Inferior parietal cortex (tissue), 1 donor: Measurements from ENCODE around the gene CACNB4.

Experiments
- DNase-seq: peaks from one replicate; pipeline ENCODE4 v3.0.0-alpha.2; 2016; ENCODE audit errors: extremely low spot score

Gene CACNB4

DNA sequence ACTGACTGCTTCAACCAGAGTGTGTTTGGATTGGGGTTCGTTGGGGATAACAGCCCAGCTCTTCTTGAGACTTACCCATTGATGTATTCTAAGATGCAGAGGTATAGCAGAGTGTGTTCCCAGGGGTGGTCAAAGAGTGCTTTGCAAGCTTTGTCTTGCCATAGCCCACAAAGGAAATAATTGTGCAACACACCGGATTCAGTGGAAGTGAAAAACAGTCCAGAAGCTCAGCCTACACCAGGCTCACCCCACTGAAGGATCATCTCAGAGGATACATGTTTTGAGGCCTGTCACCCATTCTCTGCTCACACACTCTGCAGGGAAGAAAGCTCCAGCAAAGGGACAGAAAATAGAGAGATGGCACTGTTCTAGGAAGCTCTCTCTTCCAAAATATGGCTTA is 9.6 kb downstream of the CACNB4 start:
- DNase-seq = peak; percentile 16

DNA sequence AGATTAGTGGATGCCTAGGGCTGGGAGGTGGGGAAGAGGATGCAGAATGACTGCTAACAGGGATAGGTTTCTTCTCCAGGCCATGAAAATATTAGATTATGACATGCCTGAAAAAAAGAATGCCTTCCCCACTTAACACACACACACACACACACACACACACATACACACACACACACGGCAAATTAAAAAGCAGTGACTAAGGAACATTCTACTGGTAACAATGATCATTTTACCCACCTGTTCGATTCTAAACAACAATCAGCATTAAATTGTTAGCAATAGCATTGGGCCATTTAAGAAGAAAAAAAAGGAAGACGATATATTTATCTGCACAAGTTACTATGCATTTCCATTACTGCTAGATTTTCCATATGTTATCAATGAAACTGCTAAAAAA is 10.8 kb downstream of the CACNB4 start:
- no peak for DNase-seq

DNA sequence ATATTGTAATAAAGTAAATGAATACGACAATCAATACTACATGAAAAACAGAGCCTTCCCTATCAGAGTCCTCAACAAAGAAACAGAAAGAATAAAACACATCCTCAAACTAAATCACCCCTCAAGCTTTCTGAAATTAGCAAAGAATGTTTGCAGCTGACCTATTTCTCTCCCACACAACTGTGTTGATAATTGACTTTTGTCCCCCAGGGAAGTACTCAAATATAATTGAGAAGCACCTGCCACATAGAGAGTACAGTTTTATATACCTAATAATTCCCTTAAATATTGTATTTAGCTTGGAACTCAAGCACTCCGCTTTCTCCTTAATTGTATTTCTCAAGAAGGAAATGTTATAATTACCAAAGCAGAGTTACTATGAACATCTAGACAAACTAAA is 12.6 kb downstream of the CACNB4 start:
- no peak for DNase-seq

DNA sequence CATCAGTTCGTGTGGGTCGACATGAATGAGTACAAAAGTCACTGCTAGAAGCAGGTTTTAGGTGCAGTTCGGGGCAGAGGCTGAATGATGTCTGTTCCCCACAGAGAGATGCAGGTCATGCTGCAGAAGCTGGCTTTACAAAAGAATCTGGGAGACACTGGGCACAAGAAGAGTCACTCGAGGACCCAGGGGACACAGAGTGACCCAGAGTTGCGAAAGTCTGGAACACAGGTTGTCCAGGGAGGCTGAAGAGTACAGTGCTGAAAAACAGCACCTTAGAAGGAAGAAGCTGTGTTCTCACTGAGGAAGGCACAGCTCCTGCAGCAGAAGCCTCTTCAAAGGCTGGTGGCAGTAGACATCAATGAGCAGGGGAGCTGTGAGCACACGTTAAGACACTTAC is 14.8 kb downstream of the CACNB4 start:
- peak; percentile 1 for DNase-seq

DNA sequence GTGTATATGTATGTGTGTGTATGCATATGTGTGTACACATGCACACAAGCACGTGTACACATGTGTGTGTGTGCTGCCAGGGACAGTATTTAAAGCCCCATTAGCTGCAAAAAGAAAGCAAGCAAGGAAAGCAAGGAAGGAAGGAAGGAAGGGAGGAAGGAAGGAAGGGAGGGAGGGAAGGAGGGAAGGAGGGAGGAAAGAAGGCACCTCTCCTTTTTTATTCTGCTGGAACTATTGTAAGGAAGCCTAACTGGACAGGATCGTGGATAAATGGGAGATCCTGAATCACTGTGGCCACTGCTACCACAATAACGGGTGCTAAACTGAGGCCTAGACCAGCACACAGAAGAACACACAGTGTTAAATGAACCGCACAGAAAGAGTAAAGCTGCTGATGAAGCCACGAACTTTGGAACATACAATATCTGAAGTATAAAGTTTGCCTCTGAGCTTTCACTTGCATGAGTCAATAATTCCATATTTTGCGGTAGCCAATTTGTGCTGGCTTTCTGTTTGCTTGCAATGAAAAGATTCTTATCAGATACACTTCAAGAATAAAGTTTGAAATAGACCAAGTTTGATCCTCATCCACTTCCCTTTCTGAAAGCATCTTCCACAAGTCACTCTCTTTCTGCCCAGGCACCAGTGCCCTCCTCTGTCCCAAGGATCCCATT is 15.5 kb downstream of the CACNB4 start:
- DNase-seq = peak; percentile 1

DNA sequence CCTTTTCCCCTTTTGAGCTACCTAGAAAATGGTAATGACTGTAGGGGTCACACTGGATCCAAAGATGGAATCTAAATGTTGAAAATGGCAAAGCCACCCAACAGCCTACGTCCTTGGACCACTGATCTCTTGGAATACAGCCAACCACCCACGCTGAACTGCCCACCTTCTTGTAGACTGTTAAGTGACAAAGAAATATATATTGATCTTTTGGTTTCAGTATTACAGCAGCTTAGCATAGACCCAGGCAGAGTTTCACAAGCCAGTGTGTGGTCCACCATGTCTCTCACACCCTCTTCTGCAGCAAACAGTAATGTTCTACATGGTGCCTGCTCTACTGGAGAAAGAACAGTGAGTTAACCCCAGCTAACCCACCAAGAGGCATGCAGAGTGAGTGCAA is 20.2 kb downstream of the CACNB4 start:
- peak; percentile 2 for DNase-seq

DNA sequence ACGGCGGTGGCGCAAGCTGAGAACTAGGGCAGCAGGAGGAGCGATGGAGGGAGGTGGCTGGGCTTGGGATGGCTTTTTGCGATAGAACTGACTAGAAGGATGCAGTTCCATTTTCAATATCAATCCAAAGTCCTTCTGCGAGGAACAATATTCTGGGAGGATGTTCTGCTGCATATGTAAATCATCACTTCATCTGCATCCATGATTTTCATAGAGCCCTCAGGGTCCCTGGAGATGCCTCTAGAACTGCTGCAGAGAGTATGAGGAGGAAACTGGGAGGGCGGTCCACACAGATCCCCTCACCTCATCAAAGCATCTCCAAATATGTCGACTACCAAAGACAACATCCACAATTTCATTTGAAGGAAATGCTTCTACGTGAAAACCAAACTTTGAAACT is 20.8 kb downstream of the CACNB4 start:
- no peak for DNase-seq

DNA sequence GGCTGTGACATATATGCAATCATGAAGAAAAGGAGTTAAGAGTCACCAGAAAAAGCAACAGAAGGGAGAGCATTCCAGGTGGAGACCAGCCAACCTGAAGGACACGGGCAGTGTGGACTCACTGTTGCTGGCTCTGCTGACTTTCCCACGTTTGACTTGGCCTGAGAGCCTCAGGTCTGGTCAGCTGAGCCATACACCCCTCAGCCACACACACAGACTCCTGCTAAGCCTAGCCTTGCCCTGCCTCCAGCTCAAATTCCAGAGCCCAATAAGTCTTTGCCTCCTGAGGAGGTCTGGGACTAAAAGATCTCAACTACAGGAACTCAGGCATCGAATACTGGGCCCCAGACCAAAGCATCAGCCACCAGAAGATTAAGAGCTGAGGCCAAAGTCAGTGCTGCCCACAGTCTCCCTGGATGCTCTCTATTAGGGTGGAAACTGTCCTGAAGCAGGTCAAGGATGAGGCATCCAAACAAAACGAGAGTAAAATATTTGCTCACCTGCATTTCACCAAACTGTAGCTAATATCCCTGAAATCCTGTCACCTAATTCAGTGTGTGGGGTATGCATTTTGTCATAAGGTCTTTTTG is 23.3 kb downstream of the CACNB4 start:
- no peak for DNase-seq

DNA sequence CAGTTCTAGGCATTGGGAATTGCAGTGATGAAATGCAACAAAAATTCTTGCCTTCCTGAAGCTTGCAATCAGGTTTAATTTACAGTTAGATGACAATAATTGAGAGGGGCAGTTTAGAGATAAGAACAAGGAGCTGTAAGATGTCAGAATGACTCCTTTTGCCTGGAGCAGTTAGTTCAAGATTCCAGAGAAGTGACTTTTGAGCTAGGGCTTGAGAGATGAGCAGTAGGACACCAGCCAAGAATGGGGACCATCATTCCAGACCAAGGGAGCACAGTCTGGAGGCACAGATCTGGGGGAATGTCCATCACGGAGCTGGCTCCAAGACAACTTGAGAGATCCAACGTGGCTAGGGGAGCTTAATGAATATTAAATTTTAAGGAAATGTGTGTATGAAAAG is 26.8 kb downstream of the CACNB4 start:
- DNase-seq = no peak

DNA sequence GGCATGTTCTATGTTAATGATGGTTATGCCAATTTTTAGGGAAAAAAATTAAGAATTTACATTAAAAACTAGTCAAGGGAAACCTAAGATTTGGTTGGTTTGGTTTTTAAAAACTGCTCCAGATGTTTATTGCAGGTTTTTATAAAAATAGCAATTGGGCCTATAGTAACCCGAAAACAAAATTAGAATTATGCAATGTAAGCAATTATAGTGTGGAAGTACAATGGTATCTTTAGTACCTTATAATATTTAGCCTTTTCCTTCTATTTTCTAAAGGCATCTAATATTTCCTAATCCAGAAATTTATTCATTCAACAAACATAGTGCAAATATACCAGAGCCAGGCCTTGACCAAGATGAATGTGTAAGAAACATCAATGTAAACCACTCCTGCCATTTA is 27.3 kb downstream of the CACNB4 start:
- no peak for DNase-seq

DNA sequence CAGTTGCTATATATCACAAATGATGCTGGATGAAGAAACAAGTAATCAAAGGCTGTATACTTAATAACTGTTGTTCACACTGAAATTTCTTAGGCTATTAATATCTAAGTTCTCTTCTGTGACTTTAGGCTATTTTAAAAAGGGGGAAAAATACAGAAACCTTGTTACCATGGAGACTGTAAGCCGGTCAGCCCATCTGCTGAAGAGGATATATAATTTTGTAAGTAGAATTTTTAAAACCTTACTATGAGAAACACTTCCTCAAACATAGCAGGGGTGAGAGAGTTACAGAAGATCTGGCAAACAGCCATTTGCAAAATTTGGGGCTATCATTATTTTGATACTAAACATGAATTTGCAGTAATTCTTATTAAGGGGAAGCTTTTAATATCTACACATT is 27.8 kb downstream of the CACNB4 start:
- DNase-seq = no peak

DNA sequence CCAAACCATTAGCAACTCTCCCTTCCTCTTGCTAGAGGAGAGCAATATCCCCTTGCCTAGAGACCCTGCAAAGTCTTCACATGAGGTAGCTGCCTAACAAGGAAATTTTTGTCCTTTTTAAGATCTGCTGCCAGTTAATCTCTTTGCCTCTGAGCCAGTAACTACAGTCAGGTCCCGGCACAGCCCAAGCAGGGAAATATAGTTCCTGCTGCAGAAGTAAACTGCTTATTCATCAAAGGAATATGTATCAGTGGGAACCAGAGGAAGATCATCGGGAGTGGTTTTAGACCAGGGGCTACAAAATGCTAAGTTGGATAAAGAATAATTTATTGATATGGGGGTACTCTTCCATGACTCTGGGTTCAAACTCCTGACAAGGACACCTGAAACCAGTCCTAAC is 30.6 kb downstream of the CACNB4 start:
- no peak for DNase-seq

DNA sequence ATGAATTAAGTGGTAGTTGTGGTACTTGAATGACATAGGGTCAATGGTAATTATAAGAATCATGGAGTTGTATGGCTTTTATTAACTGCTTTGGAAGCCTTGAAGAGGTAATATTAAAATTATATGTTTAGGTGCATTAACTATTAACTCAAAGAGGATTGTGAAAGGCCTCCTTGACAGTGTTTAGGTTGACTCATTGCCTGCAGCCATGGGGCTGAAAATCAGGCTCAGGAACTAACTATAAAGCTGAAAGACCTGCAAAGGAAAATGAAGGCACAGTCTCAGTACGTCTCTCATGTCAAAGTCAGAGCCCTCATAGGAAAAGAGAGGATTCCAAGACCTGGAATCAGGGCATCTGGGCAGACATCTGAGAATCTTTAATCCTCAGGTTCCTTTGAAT is 31.0 kb downstream of the CACNB4 start:
- no peak for DNase-seq

DNA sequence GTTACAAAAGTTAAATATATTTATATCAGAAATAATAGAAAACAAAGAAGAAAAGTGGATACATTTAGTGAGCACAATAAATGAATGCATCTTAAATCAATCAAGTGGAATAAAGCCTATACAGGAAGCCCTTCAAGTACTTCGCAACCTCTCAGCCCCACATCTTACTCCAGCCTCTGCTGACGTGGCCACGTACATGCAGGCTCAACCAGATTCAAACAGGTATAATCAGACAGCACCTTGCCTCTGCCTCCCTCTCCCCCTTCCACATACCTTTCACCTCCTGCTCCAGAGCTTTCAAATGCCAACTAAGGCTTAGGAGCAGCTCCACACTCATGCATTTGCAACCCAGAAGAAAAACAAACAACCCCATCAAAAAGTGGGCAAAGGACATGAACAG is 32.9 kb downstream of the CACNB4 start:
- no peak for DNase-seq

DNA sequence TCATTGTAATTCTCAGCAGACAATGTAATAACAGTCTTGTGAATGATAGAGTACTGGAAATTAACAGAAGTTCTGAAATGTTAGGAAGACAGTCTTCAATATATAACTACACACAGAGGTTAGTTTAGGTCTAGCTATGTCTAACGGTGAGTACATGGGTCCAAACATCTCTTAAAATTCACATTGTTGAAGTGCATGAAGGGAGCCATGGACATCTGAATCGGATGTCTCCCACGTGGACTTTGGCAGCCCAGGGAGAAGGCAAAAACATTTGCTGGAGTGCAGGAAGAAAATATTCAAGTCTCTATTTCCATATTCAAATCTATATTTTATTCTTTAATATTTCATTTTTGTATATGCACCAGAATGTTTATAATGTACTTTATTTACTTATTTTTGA is 34.8 kb downstream of the CACNB4 start:
- no peak for DNase-seq

DNA sequence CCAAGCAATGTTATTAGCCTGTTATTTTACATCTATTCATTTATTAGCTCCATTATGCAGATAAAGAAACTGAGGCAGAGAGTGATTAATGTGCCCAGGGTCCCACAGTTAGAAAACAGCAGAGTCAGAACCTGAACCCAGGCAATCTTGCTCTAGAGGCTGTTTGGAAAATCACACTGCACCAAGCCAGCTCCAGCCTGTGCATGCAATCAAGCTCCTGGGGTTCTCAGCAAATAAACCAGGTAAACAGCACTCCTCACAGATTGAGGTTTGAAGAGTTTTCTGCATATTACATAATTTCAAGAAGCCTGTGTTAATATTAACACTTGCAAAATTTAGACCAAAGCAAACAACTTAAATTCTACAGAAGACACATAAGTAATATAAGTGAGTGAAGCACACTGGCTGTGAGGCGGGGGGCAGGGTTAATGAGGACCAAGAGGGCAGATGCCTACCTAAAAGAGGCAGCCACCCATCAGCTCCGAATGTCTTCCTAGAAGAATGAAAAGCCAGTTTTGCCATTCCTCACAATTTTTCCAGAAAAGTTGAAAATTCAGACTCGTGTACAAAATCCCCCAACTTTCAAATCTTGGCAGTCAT is 35.4 kb downstream of the CACNB4 start:
- no peak for DNase-seq

DNA sequence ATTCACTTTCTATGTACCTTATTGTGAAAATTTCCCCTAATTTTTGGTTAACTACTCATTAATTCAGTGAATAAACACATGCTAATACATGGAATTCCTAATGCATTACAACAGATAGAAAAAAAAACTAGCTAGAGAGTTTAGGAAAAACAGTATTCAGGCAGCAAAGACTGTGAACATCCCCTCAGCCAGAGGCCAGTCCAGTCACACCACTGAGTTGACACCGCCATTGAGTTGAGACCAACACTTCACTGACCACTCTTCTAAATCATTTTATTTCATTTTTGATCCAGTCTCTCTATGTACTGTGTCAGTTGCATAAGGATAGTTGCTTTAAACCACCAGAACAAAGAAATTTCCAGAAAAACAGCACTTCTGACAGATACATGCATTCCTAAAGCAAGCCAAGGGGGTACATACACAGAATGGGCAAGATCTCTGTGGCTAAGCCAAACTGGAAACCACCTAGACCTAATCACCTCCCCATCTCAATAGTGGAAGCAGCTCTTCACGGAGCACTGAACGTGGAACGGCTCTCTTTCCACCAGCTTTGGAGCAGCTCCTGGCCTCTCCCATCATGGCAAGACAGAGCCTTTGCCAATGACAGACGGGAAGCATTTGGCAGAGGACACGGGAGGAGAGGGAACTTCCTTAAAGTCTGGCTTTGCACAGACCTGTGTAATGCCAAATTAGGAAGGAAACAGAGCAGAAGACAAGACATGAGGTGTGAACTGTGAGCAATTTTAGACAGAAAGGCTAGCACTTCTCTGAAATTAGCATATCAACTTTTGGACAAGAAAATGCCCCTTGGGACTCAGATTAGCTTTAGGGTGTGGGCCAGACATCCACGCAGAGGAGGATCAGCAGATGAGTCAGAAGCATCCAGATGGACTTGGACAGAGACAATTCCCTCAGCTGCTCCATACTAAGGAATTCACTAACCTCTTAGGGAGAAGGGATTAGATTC is 36.4 kb downstream of the CACNB4 start:
- peak; percentile 61 for DNase-seq

DNA sequence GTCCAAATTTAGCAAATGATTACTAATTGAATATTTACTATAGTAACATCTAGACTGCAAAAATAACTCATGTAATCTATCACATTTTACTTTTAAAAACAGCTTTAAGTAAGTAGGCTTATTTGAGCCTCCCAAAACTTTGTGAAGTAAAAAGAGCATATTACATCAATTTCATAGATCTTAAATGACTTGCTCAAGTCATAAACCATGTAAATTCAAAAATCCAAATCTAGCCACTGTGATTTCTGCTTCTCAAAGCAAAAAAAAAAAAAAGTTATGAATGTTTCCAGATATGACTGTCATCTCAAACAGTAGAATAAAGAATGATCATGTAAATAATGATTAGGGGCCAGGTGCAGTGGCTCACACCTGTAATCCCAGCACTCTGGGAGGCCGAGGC is 37.5 kb downstream of the CACNB4 start:
- no peak for DNase-seq

DNA sequence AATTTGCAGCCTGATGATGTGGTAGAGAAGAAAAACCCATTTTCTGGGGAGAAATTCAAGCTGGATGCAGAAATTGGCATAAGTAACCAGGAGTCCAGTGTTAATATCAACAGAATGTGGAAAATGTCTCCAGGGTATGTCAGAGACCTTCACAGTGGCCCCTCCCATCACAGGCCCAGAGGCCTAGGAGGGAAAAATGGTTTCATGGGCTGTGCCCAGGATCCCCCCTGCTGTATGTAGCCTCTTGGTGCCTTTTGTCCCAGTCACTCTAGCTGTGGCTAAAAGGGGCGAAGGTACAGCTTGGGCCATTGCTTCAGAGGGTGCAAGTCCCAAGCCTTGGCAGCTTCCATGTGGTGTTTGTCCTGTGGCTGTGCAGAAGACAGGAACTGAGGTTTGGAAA is 40.2 kb downstream of the CACNB4 start:
- DNase-seq = no peak

DNA sequence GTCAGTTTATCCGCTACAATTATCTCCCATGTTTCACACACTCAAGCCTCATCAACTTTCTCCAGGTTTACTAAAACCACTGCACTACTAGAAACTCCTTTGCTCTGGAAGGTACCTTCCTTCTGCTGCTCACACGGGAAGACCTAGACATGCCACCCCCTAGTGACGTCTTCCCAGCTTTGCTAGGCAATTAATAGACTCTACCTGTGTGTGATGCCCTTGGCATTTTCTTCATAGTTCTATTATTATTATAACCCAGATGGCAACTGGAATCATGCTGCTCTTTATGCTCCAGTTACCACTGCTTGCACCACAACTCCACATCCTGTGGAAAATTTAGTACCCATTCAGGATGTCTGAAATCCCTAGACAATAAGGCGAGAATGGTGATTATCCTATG is 42.4 kb downstream of the CACNB4 start:
- no peak for DNase-seq

DNA sequence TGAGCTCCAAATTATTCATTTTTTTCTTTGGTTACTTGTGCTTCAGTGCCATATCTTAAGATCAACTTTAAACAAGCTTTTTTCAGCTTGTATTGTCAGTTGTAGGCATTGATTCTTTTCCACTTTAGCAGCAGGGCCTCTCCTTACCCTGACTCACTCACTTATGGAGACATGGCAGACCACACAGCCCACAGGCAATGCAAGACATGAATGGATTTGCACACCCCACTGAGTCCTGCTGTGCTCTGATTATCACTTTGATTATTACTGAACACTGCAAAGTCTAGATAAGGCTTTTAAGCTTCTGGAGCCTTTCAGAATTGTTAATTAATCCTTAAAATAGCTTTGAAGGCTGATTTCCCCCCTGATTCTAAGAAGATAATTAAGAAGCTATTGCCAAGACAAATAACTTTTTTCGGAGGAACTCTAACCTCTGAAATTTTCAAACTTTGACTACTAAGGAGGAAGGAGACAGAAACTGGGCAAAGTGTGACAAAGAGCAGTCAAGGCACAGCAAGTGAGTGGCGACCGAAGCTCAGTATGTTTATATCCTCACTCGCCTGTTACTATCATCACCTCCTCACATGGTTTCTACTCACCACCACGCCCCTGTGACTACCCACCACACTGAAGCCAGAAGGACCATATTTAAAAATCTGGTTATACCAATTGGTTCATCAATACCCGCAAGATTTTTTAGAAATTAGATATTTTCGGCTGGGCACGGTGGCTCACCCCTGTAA is 43.3 kb downstream of the CACNB4 start:
- DNase-seq = no peak

DNA sequence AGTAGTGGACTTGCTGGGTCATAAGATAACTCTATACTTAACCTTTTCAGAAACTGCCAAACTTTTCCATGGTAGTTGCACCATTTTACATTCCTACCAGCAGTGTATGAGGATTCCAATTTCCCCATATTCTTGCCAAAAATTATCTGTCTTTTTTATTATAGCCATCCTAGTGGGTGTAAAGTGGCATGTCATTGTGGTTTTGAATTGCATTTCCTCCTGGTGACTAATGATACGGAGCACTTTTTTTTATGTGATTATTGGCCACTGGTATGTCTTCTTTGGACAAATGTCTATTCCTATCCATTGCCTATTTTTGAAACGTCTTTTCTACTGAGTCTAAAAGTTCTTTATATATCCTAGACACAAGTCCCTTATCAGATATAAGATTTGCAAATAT is 44.3 kb downstream of the CACNB4 start:
- no peak for DNase-seq
